Neural cell (in vitro differentiated cells): ENCODE measurements around the gene NDUFS3. TPM values are rescaled to one million over a fixed set of nuclear protein-coding genes. Genes with fewer than 3 reads are reported as not detected.

Experiments used
- H2AFZ ChIP-seq: fragments of 200-600, 300-800 bp; sonication (generic), shearing (Covaris generic); 2 replicates; pipeline ENCODE4 v1.6.0; 2014; ENCODE audit warnings: low read depth, mild to moderate bottlenecking, antibody characterized with exemption, low read length, moderate library complexity
- H3F3A ChIP-seq: fragments of 200-600 bp; shearing (Covaris generic); 2 replicates; pipeline ENCODE4 v1.6.1; 2016; ENCODE audit warnings: mild to moderate bottlenecking, moderate library complexity, mixed read lengths, antibody characterized with exemption, low read length; ENCODE audit not compliant: insufficient read depth, poor library complexity, severe bottlenecking
- H3K27ac ChIP-seq: fragments of 200-600, 300-800 bp; sonication (generic), shearing (Covaris generic); 2 replicates; pipeline ENCODE4 v1.5.1; 2014; ENCODE audit warnings: mild to moderate bottlenecking, low read length, moderate library complexity
- H3K27me3 ChIP-seq: fragments of 300-800, 200-600 bp; sonication (generic), shearing (Covaris generic); 2 replicates; pipeline ENCODE4 v1.6.0; 2014; ENCODE audit warnings: mild to moderate bottlenecking, low read depth, low read length, moderate library complexity; ENCODE audit not compliant: insufficient read depth
- H3K36me3 ChIP-seq: fragments of 300-800, 200-600 bp; sonication (generic), shearing (Covaris generic); 2 replicates; pipeline ENCODE4 v1.5.1; 2014; ENCODE audit warnings: mild to moderate bottlenecking, antibody characterized with exemption, low read length, moderate library complexity; ENCODE audit not compliant: insufficient read depth
- H3K4me2 ChIP-seq: fragments of 300-800, 200-600 bp; sonication (generic), shearing (Covaris generic); 2 replicates; pipeline ENCODE4 v1.6.0; 2014; ENCODE audit warnings: mild to moderate bottlenecking, low read length
- H3K4me3 ChIP-seq: fragments of 300-800, 200-600 bp; sonication (generic), shearing (Covaris generic); 2 replicates; pipeline ENCODE4 v1.5.1; 2014; ENCODE audit warnings: mild to moderate bottlenecking, low read length, moderate library complexity
- H3K79me2 ChIP-seq: fragments of 200-600 bp; shearing (Covaris generic); replicated peaks from 2 replicates; pipeline ENCODE4 v1.6.0; 2014; ENCODE audit warnings: mild to moderate bottlenecking, low read length, moderate library complexity; ENCODE audit not compliant: insufficient read depth
- H3K9ac ChIP-seq: fragments of 300-800, 200-600 bp; sonication (generic), shearing (Covaris generic); 2 replicates; pipeline ENCODE4 v1.6.1; 2016; ENCODE audit warnings: mild to moderate bottlenecking, low read length, mixed read lengths
- H3K9me2 ChIP-seq: fragments of 200-600 bp; shearing (Covaris generic); 2 replicates; pipeline ENCODE4 v1.6.1; 2016; ENCODE audit warnings: mild to moderate bottlenecking, low read length, mixed read lengths; ENCODE audit not compliant: insufficient read depth
- H3K9me3 ChIP-seq: fragments of 200-600, 300-800 bp; sonication (generic), shearing (Covaris generic); 2 replicates; pipeline ENCODE4 v1.6.1; 2016; ENCODE audit warnings: mild to moderate bottlenecking, mixed run types, low read length, moderate library complexity, mixed read lengths
- H4K20me1 ChIP-seq: fragments of 200-600 bp; shearing (Covaris generic); 2 replicates; pipeline ENCODE4 v1.6.1; 2016; ENCODE audit warnings: mild to moderate bottlenecking, mixed run types; ENCODE audit not compliant: insufficient read depth
- CTCF ChIP-seq: fragments of 450-650 bp; IDR thresholded peaks from 2 replicates; pipeline ENCODE4 v1.5.1; 2014; ENCODE audit warnings: antibody characterized with exemption, mild to moderate bottlenecking, moderate library complexity; ENCODE audit not compliant: poor library complexity, severe bottlenecking
- EP300 ChIP-seq: fragments of 450-650 bp; conservative IDR thresholded peaks from 2 replicates; pipeline ENCODE4 v1.6.1; 2014; ENCODE audit warnings: antibody characterized with exemption, mild to moderate bottlenecking, moderate library complexity; ENCODE audit not compliant: poor library complexity, severe bottlenecking
- MXI1 ChIP-seq: fragments of 450-650 bp; conservative IDR thresholded peaks from 2 replicates; pipeline ENCODE4 v1.6.1; 2014; ENCODE audit warnings: antibody characterized with exemption, mild to moderate bottlenecking; ENCODE audit not compliant: poor library complexity, severe bottlenecking
- POLR2AphosphoS5 ChIP-seq: IDR thresholded peaks from 2 replicates; pipeline ENCODE4 v1.6.1; 2012
- RAD21 ChIP-seq: fragments of 450-650 bp; conservative IDR thresholded peaks from 2 replicates; pipeline ENCODE4 v1.6.1; 2014; ENCODE audit warnings: antibody characterized with exemption, mild to moderate bottlenecking, moderate library complexity
- REST ChIP-seq: IDR thresholded peaks from 2 replicates; pipeline ENCODE4 v1.6.1; 2012; ENCODE audit warnings: borderline replicate concordance
- SMC3 ChIP-seq: fragments of 450-650 bp; conservative IDR thresholded peaks from 2 replicates; pipeline ENCODE4 v1.6.1; 2014; ENCODE audit warnings: antibody characterized with exemption, mild to moderate bottlenecking, moderate library complexity; ENCODE audit not compliant: poor library complexity
- TAF1 ChIP-seq: IDR thresholded peaks from 2 replicates; pipeline ENCODE4 v1.6.1; 2012; ENCODE audit warnings: low read depth
- polyA plus RNA-seq: library from polyadenylated mRNA; depleted of rRNA; stranded (reverse); fragments of >200 nt; gene quantifications from 2 replicates; pipeline ENCODE4 v1.2.3, GENCODE V29; 2014

Gene NDUFS3
- polyA plus RNA-seq, 1 donor from 2014 or later = 186 TPM

DNA sequence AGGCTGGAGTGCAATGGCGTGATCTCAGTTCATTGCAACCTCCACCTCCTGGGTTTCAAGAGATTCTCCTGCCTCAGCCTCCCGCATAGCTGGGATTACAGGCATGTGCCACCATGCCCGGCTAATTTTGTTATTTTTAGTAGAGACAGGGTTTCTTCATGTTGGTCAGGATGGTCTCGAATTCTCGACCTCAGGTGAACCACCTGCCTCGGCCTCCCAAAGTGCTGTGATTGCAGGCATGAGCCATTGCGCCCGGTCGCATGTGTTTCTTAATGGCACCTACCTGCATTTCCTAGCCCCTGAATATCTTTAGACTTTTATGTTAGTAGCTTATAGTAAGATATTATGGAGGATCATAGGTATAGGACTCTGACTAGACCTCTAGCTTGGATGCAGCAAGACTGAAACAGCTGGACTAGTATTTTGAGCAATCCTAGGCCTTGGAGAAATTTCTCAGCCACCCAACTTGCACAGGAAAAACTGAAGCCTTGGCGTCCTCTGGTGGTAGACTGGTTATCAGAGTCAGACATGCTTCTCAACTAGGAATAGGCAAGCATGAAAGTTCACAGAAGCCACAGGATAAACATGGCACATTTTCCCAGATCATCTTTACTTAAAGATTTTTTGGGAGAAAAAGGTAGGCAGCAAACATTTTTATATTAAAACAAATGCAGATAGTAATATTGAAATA, 38.0 kb downstream of the NDUFS3 start:
- Histone ChIP-seq H3K27me3 (no peaks in the 10 kb centered on the region), H2AFZ (no peak overlapping the region), H3K4me3 (no peak overlapping the region), H3K27ac (no peak overlapping the region), H3K79me2 (no peaks in the 10 kb centered on the region), H3K9ac (no peak overlapping the region), H3K9me2 (no peaks in the 10 kb centered on the region), H3K36me3 (no peaks in the 10 kb centered on the region), H3F3A (no peaks in the 10 kb centered on the region), H3K9me3 (no peaks in the 10 kb centered on the region), H4K20me1 (no peaks in the 10 kb centered on the region), H3K4me2 (no peak overlapping the region)
- TF ChIP-seq EP300 (no peak), TAF1 (no peak), RAD21 (peak; percentile 81), MXI1 (no peak), CTCF (peak; percentile 74), SMC3 (peak; percentile 79)

- Histone ChIP-seq H3K4me2 (no peak overlapping the region), H4K20me1 (no peaks in the 10 kb centered on the region), H3K9me3 (no peaks in the 10 kb centered on the region), H3K9me2 (no peaks in the 10 kb centered on the region), H3K36me3 (no peaks in the 10 kb centered on the region), H2AFZ (no peak overlapping the region), H3K27ac (no peak overlapping the region), H3K9ac (no peak overlapping the region), H3K27me3 (no peaks in the 10 kb centered on the region), H3K79me2 (no peaks in the 10 kb centered on the region), H3F3A (no peaks in the 10 kb centered on the region), H3K4me3 (no peak overlapping the region)
- TF ChIP-seq EP300 = no peak
- no peak for TF ChIP-seq REST
- no peak for TF ChIP-seq TAF1
- no peak for TF ChIP-seq POLR2AphosphoS5
These were observed 38.5 kb downstream of the NDUFS3 start for GRCh38 chr11:47617417-47617809.

DNA sequence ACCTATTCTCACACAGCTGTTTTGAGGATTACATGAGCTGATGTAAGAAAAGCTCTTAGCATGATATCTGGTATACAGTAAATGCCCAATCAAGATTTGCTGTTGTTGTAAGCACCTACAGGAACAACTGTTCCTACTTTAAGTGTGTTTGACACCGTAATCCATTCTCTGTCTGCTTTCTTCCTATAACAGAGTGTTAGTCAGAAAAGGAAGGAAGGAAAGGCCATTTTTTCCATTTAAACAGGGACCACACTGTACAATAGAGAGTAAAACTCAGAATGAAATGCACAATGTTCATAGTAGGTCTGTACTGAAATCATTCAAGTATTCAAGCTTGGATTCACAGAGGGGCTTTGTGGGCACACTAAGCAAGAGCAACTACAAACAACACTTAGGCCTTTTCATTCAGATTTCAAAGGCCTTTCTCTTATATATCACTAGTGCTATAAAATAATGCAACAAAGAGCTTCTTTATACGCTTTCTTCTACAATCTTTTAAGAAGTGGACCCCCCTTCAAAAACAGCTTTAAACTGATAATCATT, 42.0 kb downstream of the NDUFS3 start:
- Histone ChIP-seq H3K4me3 (no peak overlapping the region), H3K4me2 (no peak overlapping the region), H3K36me3 (no peaks in the 10 kb centered on the region), H4K20me1 (no peaks in the 10 kb centered on the region), H3K9me3 (no peaks in the 10 kb centered on the region), H3F3A (no peaks in the 10 kb centered on the region), H2AFZ (no peak overlapping the region), H3K27ac (no peak overlapping the region), H3K9me2 (no peaks in the 10 kb centered on the region), H3K79me2 (no peaks in the 10 kb centered on the region), H3K9ac (no peak overlapping the region), H3K27me3 (no peaks in the 10 kb centered on the region)
- TF ChIP-seq RAD21 (no peak), SMC3 (no peak), REST (no peak), MXI1 (no peak), POLR2AphosphoS5 (no peak), EP300 (no peak)
